Kidney capillary endothelial cell (primary cell): ENCODE measurements around the gene CHMP5.
A peak's percentile ranks its signal among the peaks of the same experiment; 100 is the strongest.
"Not testable (repeated sequence)": the region's sequence is repeated elsewhere in the genome, so short reads cannot be mapped to it uniquely, and the experiment has no call there.

Experiments
- DNase-seq: peaks from one replicate; pipeline ENCODE4 v3.0.0-alpha.2; 2018; ENCODE audit warnings: low spot score

The CHMP5 gene

GRCh38 chr9:33277484-33277883 lies 12.6 kb downstream of the CHMP5 start:
- DNase-seq, result no peak

GRCh38 chr9:33285502-33285901 lies 20.7 kb downstream of the CHMP5 start:
- no peak for DNase-seq

GRCh38 chr9:33287087-33287490 lies 22.2 kb downstream of the CHMP5 start:
- peak; percentile 61 for DNase-seq

- DNase-seq, result no peak
These were observed 23.4 kb downstream of the CHMP5 start for GRCh38 chr9:33288235-33288634.

- no peak for DNase-seq
These were observed 24.1 kb downstream of the CHMP5 start for GRCh38 chr9:33288828-33289483.

GRCh38 chr9:33289496-33289895 lies 24.6 kb downstream of the CHMP5 start:
- DNase-seq, result no peak

- no peak for DNase-seq
These were observed 25.0 kb downstream of the CHMP5 start for GRCh38 chr9:33289936-33290246.

GRCh38 chr9:33290247-33291030 lies 25.6 kb downstream of the CHMP5 start, which contains the start of gene NFX1:
NFX1 (plus strand) TSS chr9:33290516; CDS start chr9:33290573, 57 bp downstream.
- DNase-seq, result peak; percentile 97

GRCh38 chr9:33291031-33291397 lies 26.2 kb downstream of the CHMP5 start:
- DNase-seq, result no peak

GRCh38 chr9:33291901-33292300 lies 27.1 kb downstream of the CHMP5 start:
- no peak for DNase-seq

- no peak for DNase-seq
These were observed 28.9 kb downstream of the CHMP5 start for GRCh38 chr9:33293782-33294181.

- DNase-seq, result no peak
These were observed 30.0 kb downstream of the CHMP5 start for GRCh38 chr9:33294670-33295432.

GRCh38 chr9:33295571-33295970 lies 30.7 kb downstream of the CHMP5 start:
- no peak for DNase-seq

GRCh38 chr9:33297432-33297831 lies 32.6 kb downstream of the CHMP5 start:
- no peak for DNase-seq

GRCh38 chr9:33300546-33300945 lies 35.7 kb downstream of the CHMP5 start:
- no peak for DNase-seq

- DNase-seq, result no peak
These were observed 39.5 kb downstream of the CHMP5 start for GRCh38 chr9:33304362-33304761.

GRCh38 chr9:33306037-33306436 lies 41.2 kb downstream of the CHMP5 start:
- no peak for DNase-seq

- DNase-seq, result no peak
These were observed 42.2 kb downstream of the CHMP5 start for GRCh38 chr9:33307067-33307466.

GRCh38 chr9:33309903-33310302 lies 45.1 kb downstream of the CHMP5 start:
- DNase-seq, result no peak

- DNase-seq, result no peak
These were observed 45.9 kb downstream of the CHMP5 start for GRCh38 chr9:33310748-33311147.

- DNase-seq, result no peak
These were observed 47.1 kb downstream of the CHMP5 start for GRCh38 chr9:33311953-33312352.

- DNase-seq, result no peak
These were observed 50.5 kb downstream of the CHMP5 start for GRCh38 chr9:33315371-33315770.

- not testable (repeated sequence) for DNase-seq
These were observed 52.3 kb downstream of the CHMP5 start for GRCh38 chr9:33317136-33317535.
